Upper lobe of left lung (tissue), 6 donors: ENCODE data around the gene PZP. TPM values are rescaled to one million over a fixed set of nuclear protein-coding genes. Genes with fewer than 3 reads are reported as not detected.

Experiments used
- ATAC-seq, 2 donors: fragments of 200-7000 bp; cut with Tn5 transposase; one replicate each; pipeline ENCODE4 v1.9.1; 2022; ENCODE audit warnings: mild to moderate bottlenecking in 2 of 2, moderate library complexity in 2 of 2; ENCODE audit not compliant: low FRiP score in 2 of 2
- DNase-seq, 2 donors: peaks; one replicate each; pipeline ENCODE4 v3.0.0-alpha.2; 2019 to 2020
- H3K27ac ChIP-seq, 4 donors: fragments of 200-600 bp; sonication (generic); one replicate each; pipeline ENCODE4 v1.5.1; 2016 to 2019
- H3K27me3 ChIP-seq, 4 donors: fragments of 200-600 bp; sonication (generic); one replicate each; pipeline ENCODE4 v1.5.1; 2017 to 2019
- H3K36me3 ChIP-seq, 4 donors: fragments of 200-600 bp; sonication (generic); one replicate each; pipeline ENCODE4 v1.5.1; 2016 to 2019
- H3K4me1 ChIP-seq, 4 donors: fragments of 200-600 bp; sonication (generic); one replicate each; pipeline ENCODE4 v1.5.1; 2018 to 2019
- H3K4me3 ChIP-seq, 4 donors: fragments of 200-600 bp; sonication (generic); one replicate each; pipeline ENCODE4 v1.5.1; 2017 to 2019; ENCODE audit warnings: mild to moderate bottlenecking in 2 of 4, moderate library complexity in 1 of 4
- H3K9me3 ChIP-seq, 4 donors: fragments of 200-600 bp; sonication (generic); one replicate each; pipeline ENCODE4 v1.5.1; 2018 to 2019
- CTCF ChIP-seq, 6 experiments: fragments of 450-650 bp in 4 of 6; fragments of 200-600 bp in 2 of 6; sonication (generic) in 2 of 6; IDR thresholded peaks; one replicate each; pipeline ENCODE4 v1.5.1; 2016 to 2019; ENCODE audit warnings: antibody characterized with exemption in 6 of 6
- EP300 ChIP-seq, 4 donors: sonication (generic); formaldehyde crosslinking; IDR thresholded peaks; one replicate each; pipeline ENCODE4 v1.5.1; 2017; ENCODE audit warnings: antibody characterized with exemption in 4 of 4, control low read depth in 2 of 4
- POLR2A ChIP-seq, 4 donors: fragments of 450-650 bp; IDR thresholded peaks; one replicate each; pipeline ENCODE4 v1.5.1; 2016 to 2017; ENCODE audit warnings: antibody characterized with exemption in 4 of 4, mild to moderate bottlenecking in 2 of 4
- POLR2AphosphoS5 ChIP-seq, 2 donors: sonication (generic); formaldehyde crosslinking; IDR thresholded peaks; one replicate each; pipeline ENCODE4 v1.5.1; 2017; ENCODE audit warnings: antibody characterized with exemption in 2 of 2
- WGBS, 2 donors: methylation state at CpG; one replicate each; pipeline ENCODE4 v1.1.5; 2017 to 2018; 5-methylcytosine and 5-hydroxymethylcytosine counted together
- total RNA-seq, 6 donors: library from RNA; depleted of rRNA in 4 of 6; stranded (reverse); fragments of >200 nt in 4 of 6; gene quantifications; one replicate each; pipeline versions ENCODE4 v1.1.0 to v1.2.1, GENCODE V29; 2016 to 2021
- donor health status: DM: no; HTN: no; CAD: no; lungs with moderate emphysema.
- donor health status: DM: no; HTN: yes; CAD: no; lungs with severe emphysema.

Gene PZP
- total RNA-seq, 6 donors from 2014 or later, result 1.3 to 7.3 (median 2.0) TPM

GRCh38 chr12:9108504-9109212 lies 99.5 kb downstream of the PZP start:
- WGBS, 2 donors, result 79 to 86% methylated on average over 5 of the region's 5 CpGs
- H3K9me3 ChIP-seq, result no peaks in the 10 kb centered on the region
- no peak overlapping the region for H3K27ac ChIP-seq
- ATAC-seq, result no peak
- TF ChIP-seq EP300 (IDR thresholded peaks at IDR 0.05) (no peak), POLR2AphosphoS5 (IDR thresholded peaks at IDR 0.05) (no peak), CTCF (IDR thresholded peaks at IDR 0.05) (no peak), POLR2A (IDR thresholded peaks at IDR 0.05) (no peak)
- no peak overlapping the region for H3K4me3 ChIP-seq
- H3K36me3 ChIP-seq, result peaks cover 0 to 76% (median 14%) of the 10 kb centered on the region in 4 donors
- no peak for DNase-seq
- H3K27me3 ChIP-seq, result no peaks in the 10 kb centered on the region
- H3K4me1 ChIP-seq, result peaks cover 0 to 3% (median 1%) of the 10 kb centered on the region in 4 donors

- H3K36me3 ChIP-seq, result peaks cover 0 to 82% (median 14%) of the 10 kb centered on the region in 4 donors
- no peaks in the 10 kb centered on the region for H3K9me3 ChIP-seq
- no peak overlapping the region for H3K27ac ChIP-seq
- ATAC-seq, result no peak
- H3K4me3 ChIP-seq, result no peak overlapping the region
- no peak for DNase-seq
- peaks cover 0 to 3% (median 1%) of the 10 kb centered on the region in 4 donors for H3K4me1 ChIP-seq
- H3K27me3 ChIP-seq, result no peaks in the 10 kb centered on the region
- 84 to 90% methylated on average over 3 of the region's 3 CpGs for WGBS, 2 donors
- TF ChIP-seq POLR2A (IDR thresholded peaks at IDR 0.05) (no peak), CTCF (IDR thresholded peaks at IDR 0.05) (no peak), POLR2AphosphoS5 (IDR thresholded peaks at IDR 0.05) (no peak), EP300 (IDR thresholded peaks at IDR 0.05) (no peak)
Observed at GRCh38 chr12:9107542-9107873, 100.7 kb downstream of the PZP start.

GRCh38 chr12:9106610-9107541 lies 101.3 kb downstream of the PZP start:
- no peak for ATAC-seq
- H3K4me3 ChIP-seq, result no peak overlapping the region
- TF ChIP-seq POLR2A (IDR thresholded peaks at IDR 0.05) (no peak), CTCF (IDR thresholded peaks at IDR 0.05) (no peak), EP300 (IDR thresholded peaks at IDR 0.05) (no peak), POLR2AphosphoS5 (IDR thresholded peaks at IDR 0.05) (no peak)
- no peak overlapping the region for H3K27ac ChIP-seq
- 86 to 91% methylated on average over 11 of the region's 11 CpGs for WGBS, 2 donors
- peaks cover 0 to 3% (median 1%) of the 10 kb centered on the region in 4 donors for H3K4me1 ChIP-seq
- DNase-seq, result no peak
- H3K36me3 ChIP-seq, result peaks cover 0 to 84% (median 15%) of the 10 kb centered on the region in 4 donors
- H3K27me3 ChIP-seq, result no peaks in the 10 kb centered on the region
- H3K9me3 ChIP-seq, result no peaks in the 10 kb centered on the region

GRCh38 chr12:9106067-9106466 lies 102.1 kb downstream of the PZP start:
- DNase-seq, result no peak
- Histone ChIP-seq H3K36me3 (peaks cover 0 to 87% (median 19%) of the 10 kb centered on the region in 4 donors), H3K27me3 (no peaks in the 10 kb centered on the region), H3K4me1 (peaks cover 0 to 3% (median 1%) of the 10 kb centered on the region in 4 donors), H3K9me3 (no peaks in the 10 kb centered on the region), H3K4me3 (no peak overlapping the region), H3K27ac (no peak overlapping the region)
- ATAC-seq, result no peak
- TF ChIP-seq CTCF (IDR thresholded peaks at IDR 0.05), result no peak
- 84 to 88% methylated on average over 1 of the region's 1 CpG for WGBS, 2 donors
